ENCODE results near the gene LMTK3.

The LMTK3 gene

DNA sequence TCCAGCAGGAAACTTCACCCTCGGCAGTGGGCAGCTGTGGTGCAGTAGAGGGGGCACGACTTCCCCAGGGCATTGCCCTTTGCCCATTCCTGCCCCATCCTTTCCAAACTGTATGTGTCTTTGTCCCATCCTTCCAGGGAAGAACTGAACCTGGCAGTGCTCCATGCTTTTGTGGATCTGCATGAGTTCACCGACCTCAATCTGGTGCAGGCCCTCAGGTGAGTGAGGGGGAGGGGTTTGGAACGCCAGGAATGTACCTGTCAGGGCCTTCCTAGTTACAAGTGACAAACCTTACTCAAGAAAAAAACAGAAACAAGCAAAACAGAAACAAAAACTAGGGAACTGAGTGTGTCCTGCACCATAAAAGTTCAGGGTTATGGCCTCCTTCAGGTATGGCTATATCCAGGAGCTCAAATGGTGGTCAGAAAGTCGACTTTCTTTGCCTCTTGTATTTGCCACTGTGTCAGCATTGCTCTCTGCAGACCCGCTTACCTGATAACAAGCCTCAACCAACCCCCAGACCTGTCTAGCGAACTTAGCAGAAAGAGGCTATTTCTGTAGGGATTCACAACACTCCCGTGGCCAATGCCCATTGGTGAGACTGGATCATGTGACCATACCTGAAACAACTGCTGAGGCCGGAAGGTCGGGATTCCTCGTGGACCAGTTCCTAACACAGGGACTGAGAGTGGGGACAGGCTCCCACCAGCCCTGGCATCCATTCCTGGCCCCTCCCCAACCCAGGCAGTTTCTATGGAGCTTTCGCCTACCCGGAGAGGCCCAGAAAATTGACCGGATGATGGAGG is 38.3 kb downstream of the LMTK3 start:
- DNase-seq (ENCODE audit: insufficient read length, low spot score) (no peak), FAIRE-seq (no peak)

DNA sequence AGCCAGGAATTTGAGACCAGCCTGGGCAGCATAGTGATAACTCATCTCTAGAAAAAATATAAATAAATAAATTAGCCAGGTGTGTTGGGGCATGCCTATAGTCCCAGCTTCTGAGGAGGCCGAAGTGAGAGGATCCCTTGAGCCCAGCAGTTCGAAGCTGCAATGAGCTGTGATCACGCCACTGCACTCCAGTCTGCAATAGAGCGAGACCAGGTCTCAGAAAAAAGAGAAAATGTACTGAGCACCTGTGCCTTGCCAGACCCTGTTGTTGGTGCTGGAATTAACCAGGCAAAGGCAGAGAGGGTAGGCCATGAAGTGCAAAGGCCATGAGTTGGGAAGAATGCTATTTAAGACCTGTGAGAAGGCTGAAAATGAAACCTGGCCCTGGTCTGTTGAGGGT is 39.8 kb downstream of the LMTK3 start:
- FAIRE-seq (no peak), DNase-seq (ENCODE audit: insufficient read length, low spot score) (no peak)

DNA sequence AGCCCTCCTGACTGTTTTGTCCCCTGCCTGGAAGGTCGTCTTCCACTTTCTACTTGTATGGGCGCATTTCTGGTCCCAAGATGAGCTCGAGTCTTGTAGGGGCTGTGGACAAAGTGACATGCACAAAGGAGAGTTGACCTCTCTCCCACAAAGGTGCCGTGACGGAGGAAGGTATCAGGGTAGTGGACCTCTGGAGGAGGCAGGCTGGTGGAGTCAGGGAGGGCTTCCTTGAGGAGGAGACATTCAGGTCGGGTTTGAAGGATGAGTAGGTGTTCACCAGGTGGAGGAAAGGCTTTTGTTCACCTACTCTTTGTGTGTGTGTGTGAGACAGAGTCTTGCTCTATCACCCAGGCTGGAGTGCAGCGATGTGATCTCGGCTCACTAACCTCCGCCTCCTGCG is 40.8 kb downstream of the LMTK3 start:
- FAIRE-seq: no peak
- DNase-seq (ENCODE audit: insufficient read length, low spot score): no peak

DNA sequence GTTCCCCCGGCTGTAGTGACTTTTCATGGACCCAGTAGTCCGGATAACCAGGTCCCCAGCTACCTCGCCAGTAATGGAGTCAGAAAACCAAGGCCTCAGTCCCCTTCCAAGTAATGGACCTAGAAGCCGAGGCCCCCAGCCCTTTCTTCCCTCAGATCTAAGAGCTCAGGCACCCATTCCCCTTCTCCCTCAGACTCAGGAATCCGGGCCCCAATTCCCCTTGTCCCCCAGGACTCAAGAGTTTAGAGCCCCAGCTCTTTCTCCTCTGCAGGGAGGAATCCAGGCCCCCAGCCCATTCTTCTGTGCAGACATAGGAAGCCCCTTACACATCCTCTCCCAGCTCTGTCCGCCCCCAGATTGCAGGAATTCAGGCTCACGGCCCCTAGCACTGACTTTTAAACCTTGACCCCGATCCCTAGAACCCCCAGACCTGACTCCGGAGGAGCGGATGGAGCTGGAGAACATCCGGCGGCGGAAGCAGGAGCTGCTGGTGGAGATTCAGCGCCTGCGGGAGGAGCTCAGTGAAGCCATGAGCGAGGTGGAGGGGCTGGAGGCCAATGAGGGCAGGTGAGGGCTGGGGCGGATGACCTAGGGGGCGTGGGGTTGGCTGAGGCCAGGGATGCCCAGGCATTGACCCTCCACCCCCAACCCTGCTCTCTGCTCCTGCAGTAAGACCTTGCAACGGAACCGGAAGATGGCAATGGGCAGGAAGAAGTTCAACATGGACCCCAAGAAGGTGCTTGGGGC is 41.5 kb downstream of the LMTK3 start:
- no peak for FAIRE-seq
- DNase-seq (ENCODE audit: insufficient read length, low spot score): no peak

DNA sequence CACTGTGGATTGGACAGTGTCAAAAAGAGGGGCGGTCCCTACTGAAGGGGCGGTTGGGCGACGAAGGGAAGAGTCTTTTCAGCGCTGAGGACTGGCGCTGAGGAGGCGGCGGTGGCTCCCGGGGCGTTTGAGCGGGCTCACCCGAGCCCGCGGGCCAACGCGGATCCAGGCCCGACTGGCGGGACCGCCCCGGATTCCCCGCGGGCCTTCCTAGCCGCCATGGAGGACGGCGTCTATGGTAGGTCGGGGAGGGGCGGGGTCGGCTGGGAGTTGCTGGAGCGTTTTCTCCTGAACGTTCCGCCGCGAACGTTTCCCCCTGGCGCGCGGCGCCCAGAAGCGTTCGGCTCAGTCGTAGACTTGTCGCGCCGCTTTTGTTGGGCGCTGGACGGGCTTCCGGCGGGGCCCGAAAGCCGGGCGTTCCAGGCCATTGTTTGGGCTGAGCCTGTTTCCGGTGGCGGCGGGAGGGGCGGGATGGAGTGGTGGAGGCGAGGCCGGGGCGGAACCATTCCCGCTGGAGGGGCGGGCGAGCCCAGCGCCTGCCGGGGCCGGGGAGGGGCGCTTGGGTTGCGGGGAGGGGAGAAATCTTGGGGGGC is 42.2 kb downstream of the LMTK3 start, which contains the start of gene CYTH2:
TSS of gene CYTH2 (plus strand) at position 81 of the 593 bp plus-strand sequence. CDS start at position 220, 139 bp downstream.
- DNase-seq (ENCODE audit: insufficient read length, low spot score) (no peak), FAIRE-seq (no peak)

DNA sequence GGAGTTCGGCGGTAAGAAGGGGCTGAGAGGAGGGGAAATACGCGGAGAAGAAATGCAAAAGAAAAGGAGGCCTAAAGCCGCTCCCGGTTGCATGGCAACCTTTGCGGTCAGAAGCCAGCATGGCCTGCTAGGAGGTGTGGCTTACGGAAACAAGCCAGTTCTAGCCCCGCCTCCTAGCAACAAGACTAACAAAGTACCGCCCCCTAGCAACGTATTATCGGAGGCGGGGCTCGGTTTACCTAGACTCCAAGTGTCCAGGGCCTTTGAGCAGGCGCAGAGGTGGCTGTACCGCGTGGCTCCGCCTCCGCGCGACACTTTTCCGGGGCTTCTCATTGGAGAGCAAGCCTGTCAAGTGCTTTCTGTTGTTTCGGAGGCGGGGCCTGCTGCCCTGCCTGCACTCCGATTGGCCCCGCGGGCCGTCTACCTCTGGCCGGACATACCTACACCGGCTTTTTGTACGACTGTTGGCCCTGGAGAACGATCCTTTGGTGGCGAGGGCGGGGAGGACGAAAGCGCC is 42.8 kb downstream of the LMTK3 start:
- FAIRE-seq (peak; percentile 100), DNase-seq (ENCODE audit: insufficient read length, low spot score) (peak; percentile 94)

DNA sequence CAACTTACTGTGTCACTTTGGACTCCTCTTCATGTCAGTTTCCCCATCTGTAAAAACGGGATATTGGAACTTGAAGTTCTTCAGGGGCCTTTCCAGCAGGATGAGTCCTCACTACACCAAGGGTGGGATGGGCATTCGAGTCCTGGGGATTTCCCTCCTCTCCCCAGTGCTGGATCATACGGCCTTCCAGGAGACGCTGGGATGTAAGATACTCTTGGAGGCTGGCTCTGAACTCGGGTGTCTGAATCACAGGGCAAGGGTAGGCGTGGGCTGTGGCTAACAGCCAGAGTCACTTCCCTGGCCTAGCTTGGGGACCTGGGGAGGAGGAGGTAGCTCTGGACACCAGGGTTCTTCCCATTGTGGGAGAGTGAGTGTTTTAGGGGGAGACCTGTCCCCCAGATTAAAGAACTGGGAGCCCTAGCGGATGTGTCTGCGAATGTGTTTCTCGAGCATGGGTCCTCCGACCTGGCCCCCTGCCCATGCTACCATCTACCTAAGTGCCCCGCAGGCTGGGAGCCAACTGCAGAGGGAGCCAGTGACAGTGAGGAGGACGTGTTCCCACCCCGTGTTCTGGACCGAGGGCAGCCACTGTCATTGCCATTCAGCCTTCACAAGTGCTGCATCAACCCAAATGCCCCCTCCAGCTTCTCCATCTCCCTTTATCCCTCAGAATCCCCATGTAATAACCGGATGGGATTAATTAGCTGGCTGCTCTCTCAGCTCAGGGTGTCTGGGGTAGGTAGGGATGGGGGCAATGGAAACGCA is 44.9 kb downstream of the LMTK3 start:
- FAIRE-seq: no peak
- no peak for DNase-seq (ENCODE audit: insufficient read length, low spot score)

DNA sequence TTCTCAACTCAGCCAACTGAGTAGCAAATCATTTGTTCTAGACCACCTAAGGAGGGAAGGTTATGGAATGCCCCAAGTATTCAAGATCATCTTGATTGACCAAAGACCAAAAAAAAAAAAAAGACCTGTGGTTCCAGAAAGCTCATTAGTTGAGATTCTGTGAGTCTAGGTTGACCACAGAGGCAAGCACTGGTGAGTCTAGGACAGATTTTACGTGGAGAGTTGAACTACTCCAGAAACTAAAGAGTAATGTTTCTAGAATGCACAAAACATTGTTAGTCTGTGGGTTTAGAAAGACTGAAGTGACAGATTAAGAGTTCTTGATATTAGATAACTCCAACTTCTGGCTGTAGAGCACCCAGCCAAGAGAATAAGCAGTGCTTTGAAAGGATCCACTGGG is 46.4 kb downstream of the LMTK3 start:
- no peak for DNase-seq (ENCODE audit: insufficient read length, low spot score)
- no peak for FAIRE-seq

DNA sequence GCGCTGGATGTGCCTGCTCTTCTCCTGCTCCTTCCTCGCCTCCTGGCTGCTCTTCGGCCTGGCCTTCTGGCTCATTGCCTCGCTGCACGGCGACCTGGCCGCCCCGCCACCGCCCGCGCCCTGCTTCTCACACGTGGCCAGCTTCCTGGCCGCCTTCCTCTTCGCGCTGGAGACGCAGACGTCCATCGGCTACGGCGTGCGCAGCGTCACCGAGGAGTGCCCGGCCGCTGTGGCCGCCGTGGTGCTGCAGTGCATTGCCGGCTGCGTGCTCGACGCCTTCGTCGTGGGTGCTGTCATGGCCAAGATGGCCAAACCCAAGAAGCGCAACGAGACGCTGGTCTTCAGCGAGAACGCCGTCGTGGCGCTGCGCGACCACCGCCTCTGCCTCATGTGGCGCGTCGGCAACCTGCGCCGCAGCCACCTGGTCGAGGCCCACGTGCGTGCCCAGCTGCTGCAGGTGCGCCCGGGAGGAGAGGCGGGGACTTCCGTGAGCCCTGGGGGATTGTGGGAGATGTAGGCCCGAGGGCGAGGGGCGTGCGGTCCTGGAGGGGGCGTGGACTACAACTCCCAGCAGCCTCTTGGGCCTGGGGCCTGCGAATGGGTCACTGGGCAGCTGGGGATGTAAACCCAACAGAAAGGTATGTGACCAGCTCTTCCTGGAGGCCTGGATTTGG is 49.5 kb downstream of the LMTK3 start:
- FAIRE-seq: no peak
- DNase-seq (ENCODE audit: insufficient read length, low spot score): no peak

DNA sequence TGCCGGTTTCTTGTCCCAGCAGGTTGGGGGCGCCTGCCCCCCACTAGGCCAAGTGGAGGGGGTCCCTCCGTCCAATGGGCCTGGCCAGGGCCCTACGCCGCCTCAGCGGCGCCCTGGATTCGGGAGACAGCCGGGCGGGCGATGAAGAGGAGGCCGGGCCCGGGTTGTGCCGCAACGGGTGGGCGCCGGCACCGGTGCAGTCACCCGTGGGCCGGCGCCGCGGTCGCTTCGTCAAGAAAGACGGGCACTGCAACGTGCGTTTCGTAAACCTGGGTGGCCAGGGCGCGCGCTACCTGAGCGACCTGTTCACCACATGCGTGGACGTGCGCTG is 50.0 kb downstream of the LMTK3 start:
- DNase-seq (ENCODE audit: insufficient read length, low spot score): no peak
- FAIRE-seq: no peak

DNA sequence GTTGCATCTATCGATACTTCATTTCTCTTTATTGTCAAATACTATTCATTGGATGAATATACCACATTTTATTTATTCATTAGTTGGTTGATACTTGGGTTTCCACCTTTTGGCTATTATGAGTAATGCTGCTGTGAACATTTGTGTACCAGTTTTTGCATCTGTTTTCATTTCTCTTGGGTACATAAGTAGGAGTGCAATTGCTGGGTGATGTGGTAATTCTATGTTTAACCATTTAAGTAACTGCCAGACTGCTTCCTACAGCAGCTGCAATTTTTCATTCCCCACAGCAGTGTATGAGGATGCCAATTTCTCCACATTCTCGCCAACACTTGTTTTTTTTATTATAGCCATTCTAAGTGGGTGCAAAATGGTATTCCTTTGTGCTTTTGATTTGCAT is 53.6 kb downstream of the LMTK3 start:
- DNase-seq (ENCODE audit: insufficient read length, low spot score): no peak

DNA sequence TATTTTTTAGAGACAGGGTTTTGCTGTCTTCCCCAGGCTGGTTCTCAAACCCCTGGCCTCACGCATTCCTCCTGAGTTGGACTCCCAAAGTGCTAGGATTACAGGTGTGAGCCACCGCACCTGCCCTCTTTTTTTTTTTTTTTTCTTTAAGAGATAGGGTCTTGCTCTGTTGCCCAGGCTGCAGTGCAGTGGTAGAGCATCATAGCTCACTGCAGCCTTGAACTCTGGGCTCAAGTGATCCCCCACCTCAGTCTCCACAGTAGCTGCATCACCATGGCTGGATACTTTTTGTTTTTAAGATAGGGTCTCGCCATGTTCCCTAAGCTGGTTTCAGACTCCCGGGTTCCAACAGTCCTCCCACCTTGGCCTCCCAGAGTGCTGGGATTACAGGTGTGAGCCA is 54.8 kb downstream of the LMTK3 start:
- DNase-seq (ENCODE audit: insufficient read length, low spot score): no peak
- FAIRE-seq: no peak

More for the DNA sequence above, 53.6 kb downstream of the LMTK3 start:
- FAIRE-seq: no peak

DNA sequence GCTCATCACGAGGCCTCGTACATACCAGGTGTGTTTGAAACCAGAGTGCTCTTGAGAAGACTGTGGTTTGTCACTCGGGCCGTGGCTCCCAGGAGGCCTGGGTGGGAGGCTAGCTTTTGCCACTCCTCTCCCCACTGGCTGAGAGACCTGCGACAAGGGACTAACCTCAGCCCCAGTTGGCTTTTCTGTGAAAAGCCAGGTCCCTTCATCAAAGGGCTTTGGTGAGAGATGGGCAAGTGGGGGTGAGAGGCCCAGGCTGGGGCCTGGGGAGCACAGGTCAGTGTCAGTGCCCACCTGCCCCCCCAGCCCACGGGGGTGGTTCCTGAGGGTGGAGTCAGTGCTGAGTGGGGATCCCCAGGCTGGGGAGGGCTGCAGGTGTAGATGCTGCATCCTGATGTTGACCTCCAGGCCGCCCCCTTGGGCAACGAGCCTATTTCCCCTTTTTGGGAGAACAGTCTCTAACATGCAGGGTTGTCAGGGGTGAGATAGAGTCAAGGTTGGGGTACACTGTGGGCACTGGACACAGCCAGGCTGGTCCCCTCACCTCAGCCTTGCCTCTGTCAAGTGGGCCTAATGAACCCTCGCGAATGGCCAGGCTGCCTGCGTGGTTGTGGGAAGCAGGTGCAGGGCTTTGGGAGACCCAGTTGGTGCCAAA is 55.6 kb downstream of the LMTK3 start:
- FAIRE-seq: no peak

DNA sequence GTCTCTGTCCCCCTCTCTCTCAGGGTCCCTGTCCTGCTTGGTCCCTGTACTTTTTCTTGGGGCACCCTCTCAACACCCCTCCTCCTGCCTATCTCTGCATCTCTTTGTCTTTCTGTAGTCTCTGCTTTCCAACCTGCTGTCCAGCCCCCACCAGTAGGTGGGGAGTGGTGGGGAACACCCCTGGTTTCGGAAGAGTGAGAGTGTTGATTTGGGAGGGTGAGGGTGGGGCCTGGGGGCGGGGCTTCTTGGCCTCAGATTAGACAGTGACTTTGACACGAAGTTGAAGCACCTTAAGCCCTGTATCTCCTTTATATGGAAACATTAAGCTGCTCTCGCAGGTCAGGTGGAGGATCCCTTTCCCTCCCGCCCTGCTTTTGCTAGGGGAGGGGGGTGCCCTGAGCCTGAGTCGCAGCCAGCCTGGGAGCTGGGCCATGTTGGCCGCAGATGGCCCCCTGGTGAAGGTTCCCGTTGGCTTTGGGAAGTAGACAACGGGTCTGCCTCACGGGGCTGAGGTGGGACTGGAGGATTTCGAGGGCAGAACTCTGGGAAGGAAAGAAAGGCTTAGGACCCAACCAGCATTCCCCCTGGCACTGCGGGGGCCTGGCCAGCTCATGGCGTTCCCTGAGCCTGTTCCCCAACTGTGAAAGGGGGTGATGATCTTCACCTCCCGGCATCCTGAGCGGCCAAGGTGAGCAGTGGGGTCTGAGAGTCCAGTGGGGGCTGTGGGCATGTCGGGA is 56.3 kb downstream of the LMTK3 start, which contains the start of gene KCNJ14:
TSS of gene KCNJ14 (plus strand) at position 404 of the 737 bp plus-strand sequence. CDS start 6,151 bp downstream, outside the sequence.
- no peak for FAIRE-seq

More for the DNA sequence above, 55.6 kb downstream of the LMTK3 start:
- no peak for DNase-seq (ENCODE audit: insufficient read length, low spot score)

DNA sequence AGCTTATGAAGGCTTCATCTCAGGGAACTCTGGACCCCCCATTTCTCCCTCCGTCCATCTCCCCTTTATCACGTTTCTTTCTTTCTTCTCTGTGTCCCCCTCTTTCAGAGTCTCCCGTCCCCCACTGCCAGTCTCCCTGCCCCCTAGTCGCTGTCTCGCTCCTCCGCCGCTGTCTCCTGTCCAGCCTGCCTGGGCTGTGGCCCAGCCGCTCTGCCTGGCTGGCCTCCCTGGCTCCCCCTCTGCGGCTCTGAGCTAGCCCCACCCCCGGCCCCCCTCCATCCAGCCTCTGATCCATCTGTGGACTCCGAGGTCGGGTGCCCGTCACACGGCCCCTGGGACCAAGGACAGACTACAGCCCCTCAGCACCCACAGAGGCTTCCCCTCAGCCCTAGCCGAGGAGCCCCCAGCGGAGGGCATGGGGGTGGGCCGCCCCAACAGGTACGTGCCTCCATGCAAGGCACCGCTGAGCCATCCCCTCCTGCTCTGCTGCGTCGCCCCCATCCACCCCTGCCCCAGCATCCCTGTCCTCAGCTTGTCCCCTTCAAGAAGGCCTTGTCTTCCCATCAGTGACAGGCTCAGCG is 57.4 kb downstream of the LMTK3 start:
- DNase-seq (ENCODE audit: insufficient read length, low spot score): no peak
- no peak for FAIRE-seq

More for the DNA sequence above, 56.3 kb downstream of the LMTK3 start, which contains the start of gene KCNJ14:
- no peak for DNase-seq (ENCODE audit: insufficient read length, low spot score)

DNA sequence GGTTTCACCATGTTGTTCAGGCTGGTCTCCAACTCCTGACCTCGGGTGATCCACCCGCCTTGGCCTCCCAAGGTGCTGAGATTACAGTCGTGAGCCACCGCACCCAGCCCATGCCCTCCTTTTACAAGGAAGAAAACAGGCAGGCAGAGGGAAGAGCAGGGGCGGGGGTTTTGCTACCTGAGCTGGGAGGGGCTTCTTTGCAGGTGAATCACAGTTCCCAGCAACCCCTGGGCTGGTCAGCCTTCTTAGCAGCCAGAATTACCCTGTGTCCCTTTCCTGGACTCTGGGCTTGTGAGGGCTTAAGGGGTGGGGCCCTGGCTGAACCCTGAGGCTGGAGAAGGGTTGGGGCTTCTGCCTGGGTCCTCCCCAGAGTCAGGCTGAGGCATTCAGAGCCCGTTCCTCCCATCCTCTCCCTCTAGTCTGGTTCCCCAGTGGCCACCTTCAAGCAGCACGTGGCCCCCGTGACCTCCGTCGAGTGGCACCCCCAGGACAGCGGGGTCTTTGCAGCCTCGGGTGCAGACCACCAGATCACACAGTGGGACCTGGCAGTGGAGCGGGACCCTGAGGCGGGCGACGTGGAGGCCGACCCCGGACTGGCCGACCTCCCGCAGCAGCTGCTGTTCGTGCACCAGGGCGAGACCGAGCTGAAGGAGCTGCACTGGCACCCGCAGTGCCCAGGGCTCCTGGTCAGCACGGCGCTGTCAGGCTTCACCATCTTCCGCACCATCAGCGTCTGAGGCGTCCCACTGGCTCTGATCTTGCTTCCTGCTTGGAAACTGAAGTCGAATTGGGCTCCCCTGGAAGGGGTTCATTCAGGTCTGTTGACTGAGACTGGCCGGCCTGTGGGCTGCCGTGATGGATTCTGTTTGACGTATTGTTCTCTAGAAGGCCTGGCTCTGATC is 59.1 kb downstream of the LMTK3 start:
- FAIRE-seq (no peak), DNase-seq (ENCODE audit: insufficient read length, low spot score) (no peak)

DNA sequence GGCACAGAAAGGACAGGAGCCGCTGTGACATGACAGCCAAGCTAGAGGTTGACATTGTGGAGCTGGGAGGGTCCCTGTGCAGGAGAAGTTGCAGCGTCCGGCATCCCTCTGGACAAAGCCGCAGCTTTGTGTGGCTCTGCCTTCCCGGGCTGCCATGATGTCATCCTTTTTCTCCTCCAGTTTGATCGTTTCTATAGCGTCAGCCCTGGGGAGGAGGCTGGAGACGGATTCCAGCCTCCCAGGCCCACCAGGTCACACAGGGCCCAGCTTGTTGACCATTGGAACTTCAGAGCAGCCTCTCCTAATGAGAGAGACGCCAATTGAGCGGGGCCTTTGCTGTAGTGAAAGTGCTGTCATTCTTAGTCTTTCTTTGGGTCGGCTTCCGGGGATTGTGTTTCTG is 60.0 kb downstream of the LMTK3 start:
- DNase-seq (ENCODE audit: insufficient read length, low spot score): no peak
- FAIRE-seq: no peak
